ENCODE results near the gene SELENOI.
"Not testable (repeated sequence)": the region's sequence is repeated elsewhere in the genome, so short reads cannot be mapped to it uniquely, and the experiment has no call there.

The SELENOI gene

GRCh38 chr2:26313446-26313845, 32.5 kb upstream of the SELENOI start:
- Histone ChIP-seq H3K36me3 (ENCODE audit: control insufficient read depth, insufficient read depth, low read length) (no peaks in the 10 kb centered on the region), H3K9ac (ENCODE audit: low read depth, low read length) (no peak overlapping the region), H3K4me1 (ENCODE audit: control insufficient read depth, insufficient read depth, low read length) (no peaks in the 10 kb centered on the region), H3K4me3 (ENCODE audit: low read depth, low read length) (no peak overlapping the region), H3K27me3 (ENCODE audit: control insufficient read depth, insufficient read depth, low read length) (no peaks in the 10 kb centered on the region), H3K9me3 (ENCODE audit: control insufficient read depth, insufficient read depth, low read length) (no peaks in the 10 kb centered on the region)

- no peak overlapping the region for H3K9ac ChIP-seq (ENCODE audit: low read depth, low read length)
- no peaks in the 10 kb centered on the region for H3K9me3 ChIP-seq (ENCODE audit: control insufficient read depth, insufficient read depth, low read length)
- no peaks in the 10 kb centered on the region for H3K36me3 ChIP-seq (ENCODE audit: control insufficient read depth, insufficient read depth, low read length)
- no peak overlapping the region for H3K4me3 ChIP-seq (ENCODE audit: low read depth, low read length)
- H3K4me1 ChIP-seq (ENCODE audit: control insufficient read depth, insufficient read depth, low read length) = no peaks in the 10 kb centered on the region
- H3K27me3 ChIP-seq (ENCODE audit: control insufficient read depth, insufficient read depth, low read length) = no peaks in the 10 kb centered on the region
Observed at GRCh38 chr2:26314243-26314642, 31.7 kb upstream of the SELENOI start.

GRCh38 chr2:26316041-26316440, 29.9 kb upstream of the SELENOI start:
- H3K36me3 ChIP-seq (ENCODE audit: control insufficient read depth, insufficient read depth, low read length) = no peaks in the 10 kb centered on the region
- H3K9ac ChIP-seq (ENCODE audit: low read depth, low read length) = no peak overlapping the region
- no peak overlapping the region for H3K4me3 ChIP-seq (ENCODE audit: low read depth, low read length)
- no peaks in the 10 kb centered on the region for H3K27me3 ChIP-seq (ENCODE audit: control insufficient read depth, insufficient read depth, low read length)
- H3K9me3 ChIP-seq (ENCODE audit: control insufficient read depth, insufficient read depth, low read length) = no peaks in the 10 kb centered on the region
- no peaks in the 10 kb centered on the region for H3K4me1 ChIP-seq (ENCODE audit: control insufficient read depth, insufficient read depth, low read length)

- no peak overlapping the region for H3K4me3 ChIP-seq (ENCODE audit: low read depth, low read length)
- no peaks in the 10 kb centered on the region for H3K27me3 ChIP-seq (ENCODE audit: control insufficient read depth, insufficient read depth, low read length)
- H3K36me3 ChIP-seq (ENCODE audit: control insufficient read depth, insufficient read depth, low read length) = no peaks in the 10 kb centered on the region
- no peaks in the 10 kb centered on the region for H3K9me3 ChIP-seq (ENCODE audit: control insufficient read depth, insufficient read depth, low read length)
- H3K9ac ChIP-seq (ENCODE audit: low read depth, low read length) = no peak overlapping the region
- H3K4me1 ChIP-seq (ENCODE audit: control insufficient read depth, insufficient read depth, low read length) = no peaks in the 10 kb centered on the region
Observed at GRCh38 chr2:26316845-26317244, 29.1 kb upstream of the SELENOI start.

GRCh38 chr2:26317377-26318105, 28.4 kb upstream of the SELENOI start:
- H3K9me3 ChIP-seq (ENCODE audit: control insufficient read depth, insufficient read depth, low read length) = no peaks in the 10 kb centered on the region
- H3K9ac ChIP-seq (ENCODE audit: low read depth, low read length) = no peak overlapping the region
- no peak overlapping the region for H3K4me3 ChIP-seq (ENCODE audit: low read depth, low read length)
- H3K4me1 ChIP-seq (ENCODE audit: control insufficient read depth, insufficient read depth, low read length) = no peaks in the 10 kb centered on the region
- H3K36me3 ChIP-seq (ENCODE audit: control insufficient read depth, insufficient read depth, low read length) = no peaks in the 10 kb centered on the region
- no peaks in the 10 kb centered on the region for H3K27me3 ChIP-seq (ENCODE audit: control insufficient read depth, insufficient read depth, low read length)

GRCh38 chr2:26318950-26319349, 27.0 kb upstream of the SELENOI start:
- Histone ChIP-seq H3K4me1 (ENCODE audit: control insufficient read depth, insufficient read depth, low read length) (no peaks in the 10 kb centered on the region), H3K4me3 (ENCODE audit: low read depth, low read length) (no peak overlapping the region), H3K36me3 (ENCODE audit: control insufficient read depth, insufficient read depth, low read length) (no peaks in the 10 kb centered on the region), H3K9me3 (ENCODE audit: control insufficient read depth, insufficient read depth, low read length) (no peaks in the 10 kb centered on the region), H3K9ac (ENCODE audit: low read depth, low read length) (no peak overlapping the region), H3K27me3 (ENCODE audit: control insufficient read depth, insufficient read depth, low read length) (no peaks in the 10 kb centered on the region)

- not testable (repeated sequence) for H3K4me3 ChIP-seq (ENCODE audit: low read depth, low read length); H3K9me3 ChIP-seq (ENCODE audit: control insufficient read depth, insufficient read depth, low read length); H3K27me3 ChIP-seq (ENCODE audit: control insufficient read depth, insufficient read depth, low read length); H3K4me1 ChIP-seq (ENCODE audit: control insufficient read depth, insufficient read depth, low read length); H3K36me3 ChIP-seq (ENCODE audit: control insufficient read depth, insufficient read depth, low read length); H3K9ac ChIP-seq (ENCODE audit: low read depth, low read length)
Observed at GRCh38 chr2:26324479-26324878, 21.5 kb upstream of the SELENOI start.

GRCh38 chr2:26324903-26325302, 21.0 kb upstream of the SELENOI start:
- H3K9me3 ChIP-seq (ENCODE audit: control insufficient read depth, insufficient read depth, low read length) = no peaks in the 10 kb centered on the region
- no peaks in the 10 kb centered on the region for H3K27me3 ChIP-seq (ENCODE audit: control insufficient read depth, insufficient read depth, low read length)
- H3K9ac ChIP-seq (ENCODE audit: low read depth, low read length) = no peak overlapping the region
- no peaks in the 10 kb centered on the region for H3K4me1 ChIP-seq (ENCODE audit: control insufficient read depth, insufficient read depth, low read length)
- no peak overlapping the region for H3K4me3 ChIP-seq (ENCODE audit: low read depth, low read length)
- H3K36me3 ChIP-seq (ENCODE audit: control insufficient read depth, insufficient read depth, low read length) = no peaks in the 10 kb centered on the region

GRCh38 chr2:26325851-26326250, 20.1 kb upstream of the SELENOI start:
- no peak overlapping the region for H3K4me3 ChIP-seq (ENCODE audit: low read depth, low read length)
- no peaks in the 10 kb centered on the region for H3K27me3 ChIP-seq (ENCODE audit: control insufficient read depth, insufficient read depth, low read length)
- H3K9me3 ChIP-seq (ENCODE audit: control insufficient read depth, insufficient read depth, low read length) = no peaks in the 10 kb centered on the region
- H3K4me1 ChIP-seq (ENCODE audit: control insufficient read depth, insufficient read depth, low read length) = no peaks in the 10 kb centered on the region
- no peak overlapping the region for H3K9ac ChIP-seq (ENCODE audit: low read depth, low read length)
- no peaks in the 10 kb centered on the region for H3K36me3 ChIP-seq (ENCODE audit: control insufficient read depth, insufficient read depth, low read length)

GRCh38 chr2:26326514-26326913, 19.4 kb upstream of the SELENOI start:
- H3K27me3 ChIP-seq (ENCODE audit: control insufficient read depth, insufficient read depth, low read length) = no peaks in the 10 kb centered on the region
- no peak overlapping the region for H3K4me3 ChIP-seq (ENCODE audit: low read depth, low read length)
- no peak overlapping the region for H3K9ac ChIP-seq (ENCODE audit: low read depth, low read length)
- no peaks in the 10 kb centered on the region for H3K9me3 ChIP-seq (ENCODE audit: control insufficient read depth, insufficient read depth, low read length)
- H3K4me1 ChIP-seq (ENCODE audit: control insufficient read depth, insufficient read depth, low read length) = no peaks in the 10 kb centered on the region
- no peaks in the 10 kb centered on the region for H3K36me3 ChIP-seq (ENCODE audit: control insufficient read depth, insufficient read depth, low read length)

- no peak overlapping the region for H3K9ac ChIP-seq (ENCODE audit: low read depth, low read length)
- H3K9me3 ChIP-seq (ENCODE audit: control insufficient read depth, insufficient read depth, low read length) = no peaks in the 10 kb centered on the region
- H3K36me3 ChIP-seq (ENCODE audit: control insufficient read depth, insufficient read depth, low read length) = no peaks in the 10 kb centered on the region
- H3K27me3 ChIP-seq (ENCODE audit: control insufficient read depth, insufficient read depth, low read length) = no peaks in the 10 kb centered on the region
- H3K4me1 ChIP-seq (ENCODE audit: control insufficient read depth, insufficient read depth, low read length) = no peaks in the 10 kb centered on the region
- H3K4me3 ChIP-seq (ENCODE audit: low read depth, low read length) = no peak overlapping the region
Observed at GRCh38 chr2:26327291-26328272, 18.4 kb upstream of the SELENOI start.

GRCh38 chr2:26329083-26329482, 16.9 kb upstream of the SELENOI start:
- H3K9ac ChIP-seq (ENCODE audit: low read depth, low read length) = not testable (repeated sequence)

More at GRCh38 chr2:26329083-26329482, 16.9 kb upstream of the SELENOI start:
- H3K27me3 ChIP-seq (ENCODE audit: control insufficient read depth, insufficient read depth, low read length); H3K9me3 ChIP-seq (ENCODE audit: control insufficient read depth, insufficient read depth, low read length); H3K36me3 ChIP-seq (ENCODE audit: control insufficient read depth, insufficient read depth, low read length); H3K4me3 ChIP-seq (ENCODE audit: low read depth, low read length); H3K4me1 ChIP-seq (ENCODE audit: control insufficient read depth, insufficient read depth, low read length): not testable (repeated sequence)
